Epithelial cell of esophagus (primary cell): Measurements from ENCODE around the gene LTBP2.

Experiments
- DNase-seq: peaks from one replicate; pipeline ENCODE4 v3.0.0; 2010; ENCODE audit warnings: low read depth
- H3K4me3 ChIP-seq: 2 replicates; pipeline ENCODE4 v1.5.1; 2011; ENCODE audit warnings: mild to moderate bottlenecking, low read length, control low read depth
- CTCF ChIP-seq: IDR thresholded peaks from 2 replicates; pipeline ENCODE4 v1.5.1; 2011; ENCODE audit warnings: low read depth, mild to moderate bottlenecking, low read length, control low read depth, inconsistent platforms; ENCODE audit not compliant: insufficient read depth; ENCODE audit errors: missing control alignments

LTBP2 gene

DNA sequence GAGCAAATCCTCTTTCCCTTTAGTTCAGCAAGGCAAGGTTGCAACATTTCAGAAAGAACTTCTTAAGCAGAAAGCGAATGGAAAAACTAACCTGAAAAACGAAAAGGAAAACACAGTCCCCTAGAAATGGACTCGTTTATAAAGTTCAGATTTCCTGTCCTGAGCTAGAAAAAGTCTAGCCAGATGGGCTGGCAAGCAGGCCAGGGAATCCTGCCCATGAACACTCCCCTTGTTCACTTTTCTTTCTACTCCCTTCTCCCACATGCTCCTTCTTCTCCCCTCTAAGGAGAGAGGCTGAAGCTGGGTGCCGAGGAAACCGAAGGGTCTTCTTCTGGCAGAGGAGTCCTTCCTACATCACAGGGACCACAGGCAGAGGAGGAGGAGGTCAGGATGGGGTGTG, 27.1 kb downstream of the LTBP2 start:
- DNase-seq = no peak
- H3K4me3 ChIP-seq = no peak overlapping the region
- no peak for TF ChIP-seq CTCF

DNA sequence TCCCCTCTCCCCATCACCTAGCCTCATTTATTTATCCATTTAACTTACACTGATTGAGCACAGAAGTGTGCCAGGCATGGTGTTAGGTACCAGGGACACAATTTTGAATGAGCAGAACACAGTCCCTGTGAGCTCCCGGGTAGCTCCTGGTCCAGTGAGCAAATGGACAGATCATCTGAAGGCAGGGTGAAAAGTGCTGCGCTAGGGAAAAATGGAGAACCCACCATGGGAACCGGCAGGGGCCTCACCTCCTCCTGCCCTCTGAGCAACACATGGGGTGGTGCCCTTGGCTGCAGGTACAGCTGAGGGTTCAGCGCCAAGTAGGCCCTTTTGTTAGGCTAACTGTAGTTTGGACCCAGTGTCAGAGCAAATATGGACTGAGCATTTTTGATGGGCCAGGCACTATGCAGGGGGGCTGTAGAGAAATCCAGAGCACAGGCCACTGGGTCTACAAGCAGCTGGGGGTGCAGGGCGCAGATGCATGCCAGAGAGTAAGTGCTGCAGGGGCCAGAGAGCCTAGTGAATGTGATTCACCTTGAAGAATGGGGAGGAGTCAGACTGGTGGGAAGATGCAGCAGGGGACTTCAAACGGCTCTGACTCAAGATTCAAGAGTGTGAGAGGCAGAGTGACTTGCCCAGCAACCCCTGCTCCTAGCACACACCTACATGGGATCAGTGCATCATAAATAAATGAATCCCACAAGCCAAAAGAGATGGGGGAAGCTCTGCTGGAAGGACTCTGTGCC, 28.2 kb downstream of the LTBP2 start:
- H3K4me3 ChIP-seq = no peak overlapping the region
- TF ChIP-seq CTCF = no peak
- peak; percentile 97 for DNase-seq

- DNase-seq = peak; percentile 39
- no peak overlapping the region for H3K4me3 ChIP-seq
- no peak for TF ChIP-seq CTCF
These were observed 29.0 kb downstream of the LTBP2 start for GRCh38 chr14:74582910-74583581.

DNA sequence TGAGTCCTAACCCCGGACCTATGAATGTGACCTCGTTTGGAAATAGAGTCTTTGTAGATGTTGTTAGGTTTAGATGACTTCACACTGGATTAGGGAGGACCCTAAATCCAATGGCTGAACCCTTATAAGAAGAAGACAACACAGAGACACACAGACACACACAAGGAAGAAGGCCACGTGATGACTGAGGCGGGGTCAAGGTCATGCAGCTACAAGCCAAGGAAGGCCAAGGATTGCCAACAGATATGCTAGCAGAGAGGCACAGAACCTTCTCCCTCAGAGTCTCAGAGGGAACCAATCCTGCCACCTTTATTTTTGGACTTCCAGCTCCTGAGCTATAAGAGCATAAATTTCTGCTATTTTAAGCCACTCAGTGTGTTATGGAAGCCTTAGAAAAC, 31.8 kb downstream of the LTBP2 start:
- H3K4me3 ChIP-seq = no peak overlapping the region
- no peak for DNase-seq
- no peak for TF ChIP-seq CTCF

GRCh38 chr14:74579447-74580274, 32.4 kb downstream of the LTBP2 start:
- peak; percentile 93 for DNase-seq
- H3K4me3 ChIP-seq = no peak overlapping the region
- TF ChIP-seq CTCF = no peak

DNA sequence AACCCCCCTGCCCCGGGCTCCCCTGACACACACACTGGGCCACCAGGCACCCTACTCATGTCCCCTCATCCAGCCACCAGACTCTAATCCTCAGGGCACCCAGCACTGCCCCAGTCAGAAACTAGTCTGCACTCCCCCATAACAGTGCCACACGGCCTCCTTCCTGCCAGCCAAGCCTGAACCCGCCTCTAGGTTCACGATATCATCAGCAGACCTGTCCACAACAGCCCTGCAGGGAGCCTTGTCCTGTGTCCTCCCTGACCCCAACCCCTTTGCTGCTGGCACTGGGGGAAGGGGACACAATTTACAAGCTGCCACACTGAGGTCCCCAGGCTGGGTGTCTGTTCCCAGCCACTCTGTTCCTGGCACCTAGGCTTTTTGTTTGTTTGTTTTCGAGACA, 33.6 kb downstream of the LTBP2 start:
- no peak for DNase-seq
- no peak overlapping the region for H3K4me3 ChIP-seq
- TF ChIP-seq CTCF = no peak

GRCh38 chr14:74577948-74578275, 34.1 kb downstream of the LTBP2 start:
- DNase-seq = no peak
- no peak overlapping the region for H3K4me3 ChIP-seq
- TF ChIP-seq CTCF = no peak
